MM.1S (cell line): ENCODE measurements around the gene ETV4.

Experiments
- DNase-seq: peaks from one replicate; pipeline ENCODE4 v3.0.0-alpha.2; 2015
- H2AFZ ChIP-seq: fragments of 300-600 bp; sonication (generic); 2 replicates; pipeline ENCODE4 v1.6.0; 2016; ENCODE audit warnings: antibody characterized with exemption, low read length
- H3F3A ChIP-seq: fragments of 300-600 bp; sonication (generic); 2 replicates; pipeline ENCODE4 v1.6.1; 2016; ENCODE audit warnings: mild to moderate bottlenecking, antibody characterized with exemption, low read length, moderate library complexity, mixed read lengths; ENCODE audit not compliant: insufficient read depth
- H3K27ac ChIP-seq: fragments of 300-600 bp; sonication (generic); 2 replicates; pipeline ENCODE4 v1.5.1; 2016; ENCODE audit warnings: mild to moderate bottlenecking, low read length
- H3K27me3 ChIP-seq: fragments of 300-600 bp; sonication (generic); replicated peaks from 2 replicates; pipeline ENCODE4 v1.6.0; 2016; ENCODE audit warnings: low read length; ENCODE audit not compliant: insufficient read depth
- H3K36me3 ChIP-seq: fragments of 300-600 bp; sonication (generic); replicated peaks from 2 replicates; pipeline ENCODE4 v1.6.1; 2016; ENCODE audit warnings: mild to moderate bottlenecking, low read length, mixed read lengths; ENCODE audit not compliant: insufficient read depth
- H3K4me1 ChIP-seq: fragments of 300-600 bp; sonication (generic); 2 replicates; pipeline ENCODE4 v1.6.1; 2016; ENCODE audit warnings: low read length, mixed read lengths
- H3K4me2 ChIP-seq: fragments of 300-600 bp; sonication (generic); 2 replicates; pipeline ENCODE4 v1.6.0; 2016; ENCODE audit warnings: low read depth, low read length
- H3K4me3 ChIP-seq: fragments of 300-600 bp; sonication (generic); 2 replicates; pipeline ENCODE4 v1.5.1; 2016; ENCODE audit warnings: low read length, mixed read lengths
- H3K79me2 ChIP-seq: fragments of 300-600 bp; sonication (generic); 2 replicates; pipeline ENCODE4 v1.6.1; 2016; ENCODE audit warnings: mixed run types, low read length, mixed read lengths
- H3K9ac ChIP-seq: fragments of 300-600 bp; sonication (generic); 2 replicates; pipeline ENCODE4 v1.6.1; 2016; ENCODE audit warnings: low read length, mixed read lengths
- H3K9me2 ChIP-seq: fragments of 300-600 bp; sonication (generic); replicated peaks from 2 replicates; pipeline ENCODE4 v1.6.1; 2016; ENCODE audit warnings: mild to moderate bottlenecking, low read length, mixed read lengths; ENCODE audit not compliant: insufficient read depth
- H3K9me3 ChIP-seq: fragments of 300-600 bp; sonication (generic); replicated peaks from 2 replicates; pipeline ENCODE4 v1.6.1; 2016; ENCODE audit warnings: mild to moderate bottlenecking, low read length, mixed read lengths; ENCODE audit not compliant: insufficient read depth
- H4K20me1 ChIP-seq: fragments of 300-600 bp; sonication (generic); 2 replicates; pipeline ENCODE4 v1.6.1; 2016; ENCODE audit warnings: mild to moderate bottlenecking, low read length, moderate library complexity, mixed read lengths; ENCODE audit not compliant: insufficient read depth
- EZH2 ChIP-seq: fragments of 300-600 bp; sonication (generic); optimal IDR thresholded peaks from 2 replicates; pipeline ENCODE3; 2017; ENCODE audit warnings: low read depth, mild to moderate bottlenecking, antibody characterized with exemption, low read length, mixed read lengths
- EZH2phosphoT487 ChIP-seq: fragments of 300-600 bp; sonication (generic); IDR thresholded peaks from 2 replicates; pipeline ENCODE4 v1.6.1; 2018; ENCODE audit warnings: antibody characterized with exemption, low read length
- TF ChIP-seq, protein P1 (sequence below): fragments of 300-600 bp; sonication (generic); IDR thresholded peaks from 2 replicates; pipeline ENCODE4 v1.5.1; 2016; ENCODE audit warnings: antibody characterized with exemption, low read length, mixed read lengths

ETV4 gene

DNA sequence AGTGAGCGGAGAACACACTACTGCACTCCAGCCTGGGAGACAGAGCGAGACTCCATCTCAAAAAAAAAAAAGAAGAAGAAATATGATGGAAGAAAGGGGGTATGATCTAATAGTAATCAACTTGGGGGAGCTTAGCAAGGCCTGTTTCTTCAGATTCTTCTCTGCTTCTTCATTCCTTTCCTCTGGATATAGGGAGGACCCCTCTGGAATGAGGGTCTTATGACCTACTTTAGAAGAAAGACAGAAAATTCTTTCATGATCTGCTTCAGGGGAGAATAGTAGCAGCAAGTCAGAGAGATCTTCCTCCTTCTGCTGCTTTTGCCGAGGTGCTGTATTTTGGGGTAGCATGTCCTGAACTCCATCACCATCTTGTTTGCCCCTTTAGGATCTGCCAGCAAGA is 44.9 kb upstream of the ETV4 start:
- no peak for DNase-seq
- no peaks in the 10 kb centered on the region for H3K9me2 ChIP-seq
- H3K36me3 ChIP-seq, result no peaks in the 10 kb centered on the region
- no peaks in the 10 kb centered on the region for H3K9me3 ChIP-seq
- TF ChIP-seq EZH2phosphoT487 (no peak), EZH2 (no peak)
- TF ChIP-seq, protein P1, sequence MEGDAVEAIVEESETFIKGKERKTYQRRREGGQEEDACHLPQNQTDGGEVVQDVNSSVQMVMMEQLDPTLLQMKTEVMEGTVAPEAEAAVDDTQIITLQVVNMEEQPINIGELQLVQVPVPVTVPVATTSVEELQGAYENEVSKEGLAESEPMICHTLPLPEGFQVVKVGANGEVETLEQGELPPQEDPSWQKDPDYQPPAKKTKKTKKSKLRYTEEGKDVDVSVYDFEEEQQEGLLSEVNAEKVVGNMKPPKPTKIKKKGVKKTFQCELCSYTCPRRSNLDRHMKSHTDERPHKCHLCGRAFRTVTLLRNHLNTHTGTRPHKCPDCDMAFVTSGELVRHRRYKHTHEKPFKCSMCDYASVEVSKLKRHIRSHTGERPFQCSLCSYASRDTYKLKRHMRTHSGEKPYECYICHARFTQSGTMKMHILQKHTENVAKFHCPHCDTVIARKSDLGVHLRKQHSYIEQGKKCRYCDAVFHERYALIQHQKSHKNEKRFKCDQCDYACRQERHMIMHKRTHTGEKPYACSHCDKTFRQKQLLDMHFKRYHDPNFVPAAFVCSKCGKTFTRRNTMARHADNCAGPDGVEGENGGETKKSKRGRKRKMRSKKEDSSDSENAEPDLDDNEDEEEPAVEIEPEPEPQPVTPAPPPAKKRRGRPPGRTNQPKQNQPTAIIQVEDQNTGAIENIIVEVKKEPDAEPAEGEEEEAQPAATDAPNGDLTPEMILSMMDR, result no peak
- no peaks in the 10 kb centered on the region for H3F3A ChIP-seq
- H3K4me2 ChIP-seq, result no peak overlapping the region
- H3K9ac ChIP-seq, result no peak overlapping the region
- H3K27me3 ChIP-seq, result peaks cover 58% of the 10 kb centered on the region
- no peak overlapping the region for H3K27ac ChIP-seq
- H2AFZ ChIP-seq, result no peak overlapping the region
- H3K4me3 ChIP-seq, result no peak overlapping the region
- no peaks in the 10 kb centered on the region for H3K4me1 ChIP-seq
- H3K79me2 ChIP-seq, result no peaks in the 10 kb centered on the region
- no peaks in the 10 kb centered on the region for H4K20me1 ChIP-seq

DNA sequence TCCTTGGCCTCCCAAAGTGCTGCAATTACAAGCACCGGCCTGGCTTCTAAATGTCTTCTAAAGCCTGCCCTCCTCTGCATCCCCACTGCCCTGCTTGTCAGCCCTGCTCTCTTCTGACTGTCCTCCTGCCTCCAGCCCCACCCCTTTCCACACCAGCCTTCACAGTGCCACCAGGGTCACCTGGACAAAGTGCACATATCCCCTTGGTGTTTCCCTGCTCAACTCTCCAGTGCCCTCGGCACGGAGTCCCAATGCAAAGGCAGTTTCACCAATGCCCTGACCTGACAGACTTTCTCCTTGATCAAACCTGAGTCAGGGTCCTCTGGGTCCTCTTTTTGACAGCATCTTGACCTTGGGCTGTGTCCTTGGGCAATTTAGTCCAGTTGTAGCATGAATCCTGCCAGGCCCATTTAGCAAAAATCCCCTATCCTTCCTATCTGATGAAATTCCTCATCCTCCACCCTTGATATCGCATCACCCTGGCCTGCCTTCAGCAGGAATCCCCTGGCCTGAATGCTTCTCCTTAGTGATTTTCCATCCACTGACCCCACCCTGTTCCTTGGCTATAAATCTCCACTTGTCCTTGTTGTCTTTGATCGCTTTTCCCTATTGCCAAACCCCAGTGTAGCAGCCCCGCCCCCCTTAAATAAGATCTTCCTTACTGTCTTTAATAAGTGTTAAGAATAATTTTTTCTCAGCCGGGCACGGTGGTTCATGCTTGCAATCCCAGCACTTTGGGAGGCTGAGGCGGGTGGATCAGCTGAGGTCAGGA is 42.7 kb upstream of the ETV4 start:
- no peaks in the 10 kb centered on the region for H3K9me3 ChIP-seq
- no peak for TF ChIP-seq EZH2
- no peak for TF ChIP-seq EZH2phosphoT487
- TF ChIP-seq, protein P1, result no peak
- H3K36me3 ChIP-seq, result no peaks in the 10 kb centered on the region
- no peaks in the 10 kb centered on the region for H3F3A ChIP-seq
- DNase-seq, result no peak
- no peak overlapping the region for H3K27ac ChIP-seq
- no peaks in the 10 kb centered on the region for H4K20me1 ChIP-seq
- no peak overlapping the region for H3K9ac ChIP-seq
- peaks cover 51% of the 10 kb centered on the region for H3K27me3 ChIP-seq
- no peaks in the 10 kb centered on the region for H3K4me1 ChIP-seq
- no peak overlapping the region for H3K4me3 ChIP-seq
- no peaks in the 10 kb centered on the region for H3K79me2 ChIP-seq
- no peak overlapping the region for H3K4me2 ChIP-seq
- no peak overlapping the region for H2AFZ ChIP-seq
- H3K9me2 ChIP-seq, result no peaks in the 10 kb centered on the region

DNA sequence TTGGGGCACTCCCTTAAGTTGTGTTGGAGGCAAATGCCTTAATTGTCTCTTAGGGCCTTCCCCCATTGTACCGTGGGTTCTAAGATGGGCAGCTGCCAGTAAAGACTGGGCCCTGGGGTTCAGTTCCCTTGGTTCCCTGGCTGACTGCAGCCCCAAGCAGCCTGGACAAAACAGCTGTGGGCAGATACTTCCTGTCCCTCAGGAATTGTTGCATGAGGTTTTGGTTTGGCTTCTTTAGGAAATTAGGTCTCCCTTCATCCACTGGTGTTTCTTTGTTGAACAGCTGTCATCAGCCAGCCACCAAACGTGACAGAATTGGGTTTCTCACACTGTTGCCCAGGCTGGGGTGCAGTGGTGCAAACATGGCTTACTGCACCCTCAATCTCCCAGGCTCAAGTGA is 42.0 kb upstream of the ETV4 start:
- Histone ChIP-seq H4K20me1 (no peaks in the 10 kb centered on the region), H3K9me3 (no peaks in the 10 kb centered on the region), H3F3A (no peaks in the 10 kb centered on the region), H3K4me1 (no peaks in the 10 kb centered on the region), H2AFZ (no peak overlapping the region), H3K4me2 (no peak overlapping the region), H3K27me3 (peaks cover 53% of the 10 kb centered on the region), H3K27ac (no peak overlapping the region), H3K9ac (no peak overlapping the region), H3K4me3 (no peak overlapping the region), H3K9me2 (no peaks in the 10 kb centered on the region), H3K36me3 (no peaks in the 10 kb centered on the region), H3K79me2 (no peaks in the 10 kb centered on the region)
- TF ChIP-seq, protein P1, result no peak
- TF ChIP-seq EZH2 (no peak), EZH2phosphoT487 (no peak)
- no peak for DNase-seq
